Epithelial cell of prostate (primary cell): ENCODE data around the gene PRUNE2.
A peak's percentile ranks its signal among the peaks of the same experiment; 100 is the strongest.
"Not testable (repeated sequence)": the region's sequence is repeated elsewhere in the genome, so short reads cannot be mapped to it uniquely, and the experiment has no call there.

Experiments used
- DNase-seq: peaks from one replicate; pipeline ENCODE4 v3.0.0-alpha.2; 2011; ENCODE audit warnings: low read depth, low spot score
- H3K27ac ChIP-seq: fragments of 450-650 bp; 2 replicates; pipeline ENCODE4 v1.5.1; 2017; ENCODE audit warnings: mild to moderate bottlenecking

Gene PRUNE2

DNA sequence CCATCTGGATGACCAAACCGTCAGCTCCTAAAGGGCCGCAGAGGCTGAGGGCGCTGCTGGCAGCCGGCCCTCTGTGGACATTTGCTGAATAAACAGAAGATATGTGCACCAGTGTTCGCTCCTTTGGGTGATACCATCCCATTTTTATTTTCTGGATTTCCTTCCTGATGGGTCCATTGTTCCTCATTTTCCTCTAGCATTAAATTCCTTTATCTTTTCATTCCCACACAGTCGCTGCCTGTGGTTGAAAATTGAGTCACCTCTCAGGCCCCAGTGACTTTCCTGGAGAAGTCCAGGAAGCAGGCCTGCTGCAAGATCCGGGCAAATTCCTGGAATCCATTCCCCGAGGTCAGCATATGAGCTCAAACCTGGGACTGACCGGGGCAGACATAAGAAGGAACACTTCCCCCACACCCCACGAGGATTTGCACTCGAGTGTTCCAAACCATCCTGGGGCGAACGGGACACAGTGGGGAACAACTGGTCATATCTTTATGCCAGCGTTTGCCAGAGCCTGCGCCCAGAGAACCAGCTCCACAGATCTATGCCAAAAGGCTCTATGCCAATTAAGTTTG lies 228.3 kb downstream of the PRUNE2 start:
- no peak for DNase-seq
- H3K27ac ChIP-seq, result no peak overlapping the region

DNA sequence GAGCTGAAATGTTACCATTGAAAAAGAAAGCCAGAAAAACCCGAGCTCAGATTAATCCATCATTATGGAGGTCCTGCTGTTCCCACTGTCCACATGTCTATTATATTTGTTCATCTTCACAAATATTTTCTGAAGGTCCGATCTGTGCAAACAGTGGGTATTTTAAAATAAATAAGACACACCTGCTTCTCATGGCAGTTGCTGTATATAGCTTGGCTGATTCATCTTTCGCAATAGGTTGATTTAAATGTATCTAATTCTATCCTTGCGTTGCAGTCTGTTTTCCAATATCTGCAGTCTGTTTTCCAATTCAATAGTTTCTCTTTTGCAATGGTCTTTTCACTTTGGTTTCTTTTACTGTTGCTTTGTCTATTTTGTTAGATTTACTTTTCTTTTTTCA lies 229.1 kb downstream of the PRUNE2 start:
- no peak for DNase-seq
- H3K27ac ChIP-seq, result no peak overlapping the region

GRCh38 chr9:76667521-76667957 lies 238.4 kb downstream of the PRUNE2 start:
- H3K27ac ChIP-seq, result no peak overlapping the region
- no peak for DNase-seq

- H3K27ac ChIP-seq, DNase-seq: not testable (repeated sequence)
Observed at GRCh38 chr9:76665966-76666365, 239.9 kb downstream of the PRUNE2 start.

GRCh38 chr9:76665458-76665857 lies 240.5 kb downstream of the PRUNE2 start:
- DNase-seq, result no peak
- H3K27ac ChIP-seq, result no peak overlapping the region

DNA sequence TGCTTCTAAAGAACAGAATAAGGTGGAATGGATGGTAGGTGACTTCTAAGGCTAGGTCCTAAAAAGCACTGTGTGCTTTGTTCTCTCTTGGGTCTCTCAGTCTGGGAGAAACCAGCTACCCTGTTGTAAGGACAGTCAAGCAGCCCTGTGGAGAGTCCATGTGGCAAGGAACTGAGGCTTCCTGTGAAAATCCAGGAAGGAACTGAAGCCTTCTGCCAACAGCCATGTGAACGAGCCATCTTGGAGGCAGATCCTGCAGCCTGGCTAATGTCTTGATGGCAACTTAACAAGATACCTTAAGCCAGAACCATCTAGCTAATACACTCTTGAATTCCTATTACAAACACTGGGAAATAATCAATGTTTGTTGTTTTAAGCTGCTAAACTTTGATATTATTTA lies 241.8 kb downstream of the PRUNE2 start:
- H3K27ac ChIP-seq, result no peak overlapping the region
- DNase-seq, result no peak

DNA sequence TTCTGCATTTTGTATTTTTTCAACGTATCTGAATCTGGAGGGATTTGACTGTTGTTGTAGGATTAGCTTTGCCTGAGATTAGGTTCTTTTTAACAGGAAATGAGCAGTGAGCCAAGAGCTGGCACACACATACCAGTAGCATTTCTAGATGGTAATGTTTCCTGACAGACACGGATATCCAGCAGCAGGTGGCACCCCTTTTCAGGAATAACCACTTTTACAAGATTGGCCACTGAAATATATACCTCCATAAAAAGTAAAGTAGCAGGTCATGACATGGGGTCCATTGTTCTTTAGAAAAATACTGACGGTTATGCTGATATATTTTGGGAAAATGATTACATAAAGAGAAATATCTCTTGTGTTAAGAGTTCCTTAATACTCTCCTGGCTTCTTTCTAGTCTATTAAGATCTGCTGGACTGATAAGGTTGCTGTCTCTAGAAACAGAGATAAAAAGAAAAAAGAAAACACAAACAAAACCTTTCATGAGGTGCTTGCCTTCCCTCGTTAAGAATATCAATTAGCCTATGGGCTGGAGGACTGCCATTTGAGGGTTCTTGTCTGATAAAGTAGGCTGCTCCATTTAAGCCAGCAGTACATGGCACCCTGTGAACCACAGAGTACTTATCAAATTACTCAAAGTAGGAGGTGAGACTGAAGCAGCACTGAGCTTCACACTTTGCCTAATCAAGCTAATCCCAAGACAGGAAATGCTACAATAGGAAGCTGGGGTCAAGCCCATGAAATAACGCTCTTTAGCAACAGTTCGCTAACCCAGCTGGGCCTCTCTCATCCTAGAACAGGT lies 243.2 kb downstream of the PRUNE2 start:
- H3K27ac ChIP-seq, result no peak overlapping the region
- DNase-seq, result no peak

- H3K27ac ChIP-seq, result no peak overlapping the region
Observed at GRCh38 chr9:76658510-76659231, 247.2 kb downstream of the PRUNE2 start.

GRCh38 chr9:76657265-76657664 lies 248.6 kb downstream of the PRUNE2 start:
- no peak overlapping the region for H3K27ac ChIP-seq
- no peak for DNase-seq

More at GRCh38 chr9:76658510-76659231, 247.2 kb downstream of the PRUNE2 start:
- no peak for DNase-seq

GRCh38 chr9:76655971-76656370 lies 249.9 kb downstream of the PRUNE2 start:
- no peak overlapping the region for H3K27ac ChIP-seq

GRCh38 chr9:76655121-76655541 lies 250.8 kb downstream of the PRUNE2 start:
- no peak for DNase-seq
- no peak overlapping the region for H3K27ac ChIP-seq

More at GRCh38 chr9:76655971-76656370, 249.9 kb downstream of the PRUNE2 start:
- DNase-seq, result no peak

GRCh38 chr9:76654575-76654974 lies 251.3 kb downstream of the PRUNE2 start:
- DNase-seq, result peak; percentile 27
- peak overlapping the region; percentile 39 for H3K27ac ChIP-seq

GRCh38 chr9:76654051-76654461 lies 251.9 kb downstream of the PRUNE2 start:
- no peak for DNase-seq
- H3K27ac ChIP-seq, result peak overlapping the region; percentile 39

DNA sequence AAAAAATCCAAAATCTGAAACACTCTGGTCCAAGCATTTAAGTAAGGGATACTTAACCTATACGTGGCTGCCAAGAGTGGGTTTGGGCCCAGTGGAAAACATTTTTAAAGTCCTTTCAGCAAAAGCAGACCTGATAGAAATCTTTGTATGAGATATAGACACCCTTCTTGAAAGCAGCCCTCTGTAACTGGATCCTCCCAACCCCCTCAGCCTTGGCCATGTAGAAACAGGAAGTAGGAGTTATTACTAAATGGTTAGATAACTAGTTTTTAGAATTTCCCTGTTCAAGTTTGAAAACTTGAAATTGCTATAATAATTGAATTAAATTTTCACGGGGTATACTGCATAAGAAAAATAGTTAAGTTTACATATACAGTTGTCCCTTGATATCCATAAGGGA lies 253.0 kb downstream of the PRUNE2 start:
- no peak for DNase-seq
- H3K27ac ChIP-seq, result no peak overlapping the region

GRCh38 chr9:76651119-76651705 lies 254.7 kb downstream of the PRUNE2 start:
- DNase-seq, result no peak
- H3K27ac ChIP-seq, result no peak overlapping the region

DNA sequence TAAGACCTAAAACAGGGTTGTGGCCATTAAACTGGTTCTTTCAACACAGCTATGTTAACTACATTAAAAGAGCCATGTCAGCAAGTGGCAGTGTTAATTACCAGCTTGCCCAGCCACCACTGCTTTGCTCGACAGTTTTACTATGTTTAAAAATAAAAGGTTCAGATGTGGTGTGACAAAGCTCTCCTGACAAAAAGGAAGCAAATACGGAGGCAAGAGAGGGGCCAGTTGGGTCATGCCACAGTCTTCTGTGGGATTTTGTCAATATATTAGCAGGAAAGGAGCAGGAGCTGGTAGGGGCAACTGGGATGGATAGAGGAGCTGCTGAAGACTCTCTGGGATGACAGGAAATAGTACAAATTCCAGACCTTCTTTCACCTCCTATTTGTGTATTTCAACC lies 255.2 kb downstream of the PRUNE2 start:
- no peak overlapping the region for H3K27ac ChIP-seq
- DNase-seq, result no peak

DNA sequence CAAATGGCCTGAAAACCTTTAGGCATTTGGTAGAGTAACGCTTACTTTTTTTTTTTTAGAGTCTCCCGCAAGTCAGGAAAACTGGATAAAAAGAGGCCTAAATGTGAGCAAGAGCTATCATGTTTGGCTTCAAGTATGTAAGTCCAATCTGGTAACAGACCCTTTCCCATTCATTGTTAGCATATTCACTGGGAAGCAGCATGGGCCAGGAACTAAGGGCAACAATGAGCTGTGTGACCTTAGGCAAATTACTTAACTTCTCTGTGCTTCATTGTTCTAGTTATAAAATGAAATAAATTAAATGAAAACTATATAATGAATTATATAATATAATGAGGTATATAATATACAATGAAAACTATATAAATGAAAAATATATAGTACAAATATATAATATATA lies 256.0 kb downstream of the PRUNE2 start:
- no peak overlapping the region for H3K27ac ChIP-seq
- no peak for DNase-seq

DNA sequence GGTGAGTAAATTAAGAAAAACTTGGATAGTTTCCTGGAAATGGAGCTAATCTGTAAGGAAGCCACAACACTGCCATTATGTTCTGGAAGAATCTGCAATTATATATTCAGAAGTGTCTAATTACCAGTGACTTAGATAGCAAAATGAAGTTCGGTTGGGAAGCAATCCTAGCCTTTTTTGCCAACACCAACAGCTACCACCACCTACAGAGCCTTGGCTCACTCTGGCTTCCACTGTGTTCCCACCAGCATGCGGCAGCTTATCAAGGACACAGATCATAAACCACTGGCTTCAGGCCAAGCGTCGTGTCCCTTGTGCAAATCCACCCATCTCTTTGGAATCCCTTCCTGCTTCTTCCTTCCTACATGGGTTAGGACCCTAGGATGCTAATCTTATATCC lies 259.7 kb downstream of the PRUNE2 start:
- no peak overlapping the region for H3K27ac ChIP-seq
- no peak for DNase-seq

DNA sequence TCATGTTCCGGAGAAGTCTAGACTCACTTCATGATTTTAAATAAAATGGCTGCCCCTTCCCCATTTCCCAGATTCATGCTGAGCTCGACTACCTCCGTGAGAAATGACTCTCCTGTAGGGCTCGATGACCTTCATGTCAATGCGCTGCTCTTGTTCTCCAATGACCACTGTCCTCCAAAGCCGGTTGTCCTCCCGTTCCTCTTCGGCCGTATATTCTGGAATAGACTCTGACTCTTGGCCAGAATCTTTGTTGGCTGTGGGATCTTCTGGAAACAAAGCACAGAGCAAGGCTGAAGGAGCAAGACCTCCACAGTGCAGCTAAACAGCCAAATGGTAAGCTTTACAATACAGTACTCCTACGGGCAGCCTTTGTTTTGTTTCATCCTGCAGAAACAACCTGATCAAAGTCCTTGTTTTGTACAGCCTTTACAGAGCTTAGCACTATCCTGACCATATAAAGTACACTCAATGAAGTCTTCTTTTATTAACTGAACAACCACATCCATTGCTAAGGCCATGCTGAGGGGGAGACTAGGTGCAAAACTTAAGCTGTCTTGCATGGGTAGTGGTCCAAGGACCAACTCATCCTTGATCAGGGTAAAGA lies 261.2 kb downstream of the PRUNE2 start:
- DNase-seq, result no peak
- H3K27ac ChIP-seq, result no peak overlapping the region

- DNase-seq, result no peak
- no peak overlapping the region for H3K27ac ChIP-seq
Observed at GRCh38 chr9:76644171-76644570, 261.7 kb downstream of the PRUNE2 start.
